ENCODE measurements around the gene KIF1B.
"Not testable (repeated sequence)": the region's sequence is repeated elsewhere in the genome, so short reads cannot be mapped to it uniquely, and the experiment has no call there.

KIF1B gene

GRCh38 chr1:10252508-10252907 lies 42.1 kb downstream of the KIF1B start:
- H3K4me3 ChIP-seq (IDR thresholded peaks at IDR 0.05; ENCODE audit: insufficient read depth, low read depth, low read length) = no peak overlapping the region
- H3K27ac ChIP-seq = no peak overlapping the region
- no peaks in the 10 kb centered on the region for H4K20me1 ChIP-seq (ENCODE audit: insufficient read depth)
- no peaks in the 10 kb centered on the region for H3K27me3 ChIP-seq (ENCODE audit: insufficient read depth, low read depth)
- no peaks in the 10 kb centered on the region; the same call in 1 of the 2 replicates for H3K79me2 ChIP-seq (ENCODE audit: insufficient read depth, low read depth)
- H2AFZ ChIP-seq (ENCODE audit: low read depth) = no peak overlapping the region
- no peak overlapping the region for H3K4me2 ChIP-seq
- H3K4me1 ChIP-seq (ENCODE audit: low read depth, poor library complexity, severe bottlenecking) = peaks cover 15% of the 10 kb centered on the region
- TF ChIP-seq CTCF (conservative IDR thresholded peaks at IDR 0.05; ENCODE audit: low read depth, low read length) = no peak
- no peaks in the 10 kb centered on the region for H3K36me3 ChIP-seq (ENCODE audit: insufficient read depth)
- H3K9ac ChIP-seq = no peak overlapping the region

DNA sequence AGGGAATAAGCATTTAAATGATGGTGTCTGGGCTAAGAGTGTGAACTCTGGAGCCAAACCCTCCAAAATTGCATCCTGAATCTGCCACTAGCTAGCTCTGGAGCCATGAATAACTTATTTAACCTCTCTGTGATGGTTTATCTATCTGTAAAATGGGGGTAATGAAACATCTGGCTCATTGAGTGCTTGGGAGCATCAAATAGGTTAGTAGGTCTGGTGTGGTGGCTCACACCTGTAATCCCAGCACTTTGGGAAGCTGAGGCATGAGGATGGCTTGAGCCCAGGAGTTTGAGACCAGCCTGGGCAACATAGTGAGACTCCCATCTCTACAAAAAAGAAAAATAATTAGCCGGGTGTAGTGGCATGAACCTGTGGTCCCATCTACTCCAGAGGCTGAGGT lies 42.8 kb downstream of the KIF1B start:
- H3K27me3 ChIP-seq (ENCODE audit: insufficient read depth, low read depth) = no peaks in the 10 kb centered on the region
- no peak overlapping the region for H3K4me3 ChIP-seq (IDR thresholded peaks at IDR 0.05; ENCODE audit: insufficient read depth, low read depth, low read length)
- no peaks in the 10 kb centered on the region for H4K20me1 ChIP-seq (ENCODE audit: insufficient read depth)
- peak overlapping the region; percentile 28; the same call in 1 of the 2 replicates for H3K9ac ChIP-seq
- H3K4me2 ChIP-seq = peak overlapping the region; percentile 26; the same call in 1 of the 2 replicates
- peaks cover 15% of the 10 kb centered on the region for H3K4me1 ChIP-seq (ENCODE audit: low read depth, poor library complexity, severe bottlenecking)
- H3K27ac ChIP-seq = peak overlapping the region; percentile 57
- no peaks in the 10 kb centered on the region; the same call in 1 of the 2 replicates for H3K79me2 ChIP-seq (ENCODE audit: insufficient read depth, low read depth)
- TF ChIP-seq CTCF (conservative IDR thresholded peaks at IDR 0.05; ENCODE audit: low read depth, low read length) = no peak
- H3K36me3 ChIP-seq (ENCODE audit: insufficient read depth) = no peaks in the 10 kb centered on the region
- no peak overlapping the region for H2AFZ ChIP-seq (ENCODE audit: low read depth)

DNA sequence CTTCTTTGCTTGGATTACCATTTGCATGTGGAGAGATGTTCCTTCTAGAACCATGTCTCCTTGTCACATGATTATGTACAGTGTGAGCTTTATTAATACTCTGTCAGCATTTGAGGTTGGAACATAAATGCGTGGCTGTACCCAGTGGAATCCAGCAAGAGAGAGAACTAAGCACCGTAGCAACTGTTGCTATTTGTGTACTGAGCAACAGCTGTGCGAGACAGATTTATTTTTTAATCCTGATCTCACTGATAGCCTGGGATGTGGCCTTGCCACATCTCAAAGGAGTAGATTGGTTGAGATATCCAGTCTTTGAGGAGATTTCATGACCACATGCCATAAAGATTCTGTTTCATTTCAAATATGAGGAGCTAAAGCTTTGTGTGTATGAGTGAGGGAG lies 43.4 kb downstream of the KIF1B start:
- peaks cover 15% of the 10 kb centered on the region for H3K4me1 ChIP-seq (ENCODE audit: low read depth, poor library complexity, severe bottlenecking)
- no peak overlapping the region for H3K4me3 ChIP-seq (IDR thresholded peaks at IDR 0.05; ENCODE audit: insufficient read depth, low read depth, low read length)
- no peak for TF ChIP-seq CTCF (conservative IDR thresholded peaks at IDR 0.05; ENCODE audit: low read depth, low read length)
- H2AFZ ChIP-seq (ENCODE audit: low read depth) = no peak overlapping the region
- H3K36me3 ChIP-seq (ENCODE audit: insufficient read depth) = no peaks in the 10 kb centered on the region
- H3K27ac ChIP-seq = peak overlapping the region; percentile 57
- peak overlapping the region; percentile 28; the same call in 1 of the 2 replicates for H3K9ac ChIP-seq
- no peaks in the 10 kb centered on the region for H3K27me3 ChIP-seq (ENCODE audit: insufficient read depth, low read depth)
- H3K4me2 ChIP-seq = peak overlapping the region; percentile 26
- no peaks in the 10 kb centered on the region; the same call in 1 of the 2 replicates for H3K79me2 ChIP-seq (ENCODE audit: insufficient read depth, low read depth)
- H4K20me1 ChIP-seq (ENCODE audit: insufficient read depth) = no peaks in the 10 kb centered on the region

DNA sequence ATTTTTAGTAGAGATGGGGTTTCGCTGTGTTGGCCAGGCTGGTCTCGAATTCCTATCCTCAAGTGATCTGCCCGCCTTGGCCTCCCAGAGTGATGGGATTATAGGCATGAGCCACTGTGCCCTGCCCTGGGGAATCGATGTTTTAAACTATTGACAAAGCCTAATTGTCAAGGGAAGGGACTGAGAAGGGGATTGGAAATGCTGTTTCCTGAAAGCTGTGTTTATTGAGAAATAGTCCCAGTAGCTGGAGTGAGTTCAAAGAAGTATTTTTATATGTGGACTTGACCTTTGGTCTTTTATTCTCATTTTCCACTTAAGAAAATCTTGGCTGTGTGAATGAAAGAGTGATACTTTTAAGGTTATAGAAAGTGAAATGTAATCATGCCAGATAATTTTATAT lies 47.5 kb downstream of the KIF1B start:
- H2AFZ ChIP-seq (ENCODE audit: low read depth) = no peak overlapping the region
- H4K20me1 ChIP-seq (ENCODE audit: insufficient read depth) = no peaks in the 10 kb centered on the region
- no peaks in the 10 kb centered on the region for H3K79me2 ChIP-seq (ENCODE audit: insufficient read depth, low read depth)
- no peak overlapping the region for H3K4me2 ChIP-seq
- H3K27me3 ChIP-seq (ENCODE audit: insufficient read depth, low read depth) = no peaks in the 10 kb centered on the region
- no peak overlapping the region for H3K9ac ChIP-seq
- H3K4me3 ChIP-seq (IDR thresholded peaks at IDR 0.05; ENCODE audit: insufficient read depth, low read depth, low read length) = no peak overlapping the region
- H3K36me3 ChIP-seq (ENCODE audit: insufficient read depth) = no peaks in the 10 kb centered on the region
- peaks cover 31% of the 10 kb centered on the region for H3K4me1 ChIP-seq (ENCODE audit: low read depth, poor library complexity, severe bottlenecking)
- no peak for TF ChIP-seq CTCF (conservative IDR thresholded peaks at IDR 0.05; ENCODE audit: low read depth, low read length)
- H3K27ac ChIP-seq = no peak overlapping the region

DNA sequence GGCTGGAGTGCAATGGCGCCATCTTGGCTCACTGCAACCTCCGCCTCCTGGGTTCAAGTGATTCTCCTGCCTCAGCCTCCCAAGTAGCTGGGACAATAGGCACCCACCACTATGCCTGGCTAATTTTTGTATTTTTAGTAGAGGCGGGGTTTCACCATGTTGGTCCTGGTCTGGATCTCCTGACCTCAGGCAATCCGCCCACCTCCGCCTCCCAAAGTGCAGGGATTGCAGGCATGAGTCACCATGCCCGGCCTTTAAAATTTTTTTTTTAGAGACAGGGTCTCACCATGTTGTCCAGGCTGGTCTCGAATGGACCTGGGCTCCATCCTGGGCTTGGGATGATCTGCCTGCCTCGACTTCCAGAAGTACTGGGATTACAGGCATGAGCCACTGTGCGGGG lies 49.2 kb downstream of the KIF1B start:
- H4K20me1 ChIP-seq (ENCODE audit: insufficient read depth); H3K27me3 ChIP-seq (ENCODE audit: insufficient read depth, low read depth); H3K4me2 ChIP-seq; H3K4me3 ChIP-seq (IDR thresholded peaks at IDR 0.05; ENCODE audit: insufficient read depth, low read depth, low read length); H3K79me2 ChIP-seq (ENCODE audit: insufficient read depth, low read depth); H3K36me3 ChIP-seq (ENCODE audit: insufficient read depth); H2AFZ ChIP-seq (ENCODE audit: low read depth); H3K9ac ChIP-seq; H3K27ac ChIP-seq: not testable (repeated sequence)
- peaks cover 17% of the 10 kb centered on the region for H3K4me1 ChIP-seq (ENCODE audit: low read depth, poor library complexity, severe bottlenecking)

All from KMS-11 (cell line).